ENCODE measurements around the gene ARHGAP30.
"Not testable (repeated sequence)": the region's sequence is repeated elsewhere in the genome, so short reads cannot be mapped to it uniquely, and the experiment has no call there.

Gene ARHGAP30

GRCh38 chr1:161069241-161069640, 450 bp downstream of the ARHGAP30 start:
- no peak for DNase-seq

GRCh38 chr1:161068306-161069234, 1.1 kb downstream of the ARHGAP30 start:
- no peak for DNase-seq

GRCh38 chr1:161066694-161067093, 3.0 kb downstream of the ARHGAP30 start:
- no peak for DNase-seq

GRCh38 chr1:161065681-161066080, 4.0 kb downstream of the ARHGAP30 start:
- not testable (repeated sequence) for DNase-seq

GRCh38 chr1:161063936-161064335, 5.8 kb downstream of the ARHGAP30 start:
- DNase-seq: not testable (repeated sequence)

GRCh38 chr1:161061419-161061818, 8.3 kb downstream of the ARHGAP30 start:
- DNase-seq: no peak

- DNase-seq: no peak
Observed at GRCh38 chr1:161059293-161059692, 10.4 kb downstream of the ARHGAP30 start.

- DNase-seq: no peak
Observed at GRCh38 chr1:161054805-161055204, 14.9 kb downstream of the ARHGAP30 start.

- no peak for DNase-seq
Observed at GRCh38 chr1:161054232-161054631, 15.5 kb downstream of the ARHGAP30 start.

GRCh38 chr1:161052899-161053298, 16.8 kb downstream of the ARHGAP30 start:
- no peak for DNase-seq

GRCh38 chr1:161051219-161051618, 18.5 kb downstream of the ARHGAP30 start:
- no peak for DNase-seq

- DNase-seq: no peak
Observed at GRCh38 chr1:161048949-161049722, 20.6 kb downstream of the ARHGAP30 start.

GRCh38 chr1:161047436-161048420, 22.0 kb downstream of the ARHGAP30 start:
- DNase-seq: no peak

GRCh38 chr1:161046605-161047228, 23.0 kb downstream of the ARHGAP30 start:
- DNase-seq: peak; percentile 21

- DNase-seq: peak; percentile 88
Observed at GRCh38 chr1:161045736-161046604, 23.7 kb downstream of the ARHGAP30 start, which contains the start of gene USF1. USF1 (minus strand) TSS chr1:161045977; CDS start chr1:161043275, 2,702 bp downstream.

GRCh38 chr1:161044908-161045735, 24.6 kb downstream of the ARHGAP30 start:
- DNase-seq: peak; percentile 58

GRCh38 chr1:161044535-161044907, 25.2 kb downstream of the ARHGAP30 start:
- DNase-seq: no peak

GRCh38 chr1:161039546-161039945, 30.1 kb downstream of the ARHGAP30 start:
- no peak for DNase-seq

- DNase-seq: no peak
Observed at GRCh38 chr1:161039154-161039545, 30.5 kb downstream of the ARHGAP30 start.

All from NCI-H2029 (cell line).